GM18951 (cell line): ENCODE measurements around the gene HSPG2.

Experiments used
- POLR2A ChIP-seq: IDR thresholded peaks from 4 replicates; pipeline ENCODE4 v1.6.1; 2011; ENCODE audit warnings: mild to moderate bottlenecking; ENCODE audit not compliant: insufficient read length, insufficient read depth; ENCODE audit errors: extremely low read depth
- in situ Hi-C: fragments of 300-500 bp; cut with MboI; formaldehyde crosslinking; loops from one replicate; pipeline ENCODE4 v1.12.0; 2022; ENCODE audit warnings: low sequenced_read_pairs, mixed read lengths, inconsistent platforms; ENCODE audit not compliant: unreplicated experiment

HSPG2 gene

DNA sequence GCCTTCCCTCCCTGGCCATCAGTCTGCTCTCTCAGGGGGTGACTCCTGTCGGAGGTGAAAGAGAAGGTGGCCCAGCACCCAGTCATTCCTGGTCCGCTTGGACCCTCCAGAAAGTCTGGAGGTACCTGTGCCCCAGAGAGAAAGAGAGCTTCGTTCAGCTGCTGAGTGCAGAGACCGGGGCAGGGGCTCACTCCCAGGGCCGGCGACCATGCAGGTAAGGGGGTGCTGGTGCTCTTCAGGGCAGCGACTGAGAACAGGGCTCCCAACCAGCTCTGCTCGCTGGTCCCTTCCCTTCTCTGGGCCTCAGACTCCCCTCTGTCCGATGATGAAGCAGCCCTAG is 30.1 kb downstream of the HSPG2 start:
- TF ChIP-seq POLR2A: no peak

DNA sequence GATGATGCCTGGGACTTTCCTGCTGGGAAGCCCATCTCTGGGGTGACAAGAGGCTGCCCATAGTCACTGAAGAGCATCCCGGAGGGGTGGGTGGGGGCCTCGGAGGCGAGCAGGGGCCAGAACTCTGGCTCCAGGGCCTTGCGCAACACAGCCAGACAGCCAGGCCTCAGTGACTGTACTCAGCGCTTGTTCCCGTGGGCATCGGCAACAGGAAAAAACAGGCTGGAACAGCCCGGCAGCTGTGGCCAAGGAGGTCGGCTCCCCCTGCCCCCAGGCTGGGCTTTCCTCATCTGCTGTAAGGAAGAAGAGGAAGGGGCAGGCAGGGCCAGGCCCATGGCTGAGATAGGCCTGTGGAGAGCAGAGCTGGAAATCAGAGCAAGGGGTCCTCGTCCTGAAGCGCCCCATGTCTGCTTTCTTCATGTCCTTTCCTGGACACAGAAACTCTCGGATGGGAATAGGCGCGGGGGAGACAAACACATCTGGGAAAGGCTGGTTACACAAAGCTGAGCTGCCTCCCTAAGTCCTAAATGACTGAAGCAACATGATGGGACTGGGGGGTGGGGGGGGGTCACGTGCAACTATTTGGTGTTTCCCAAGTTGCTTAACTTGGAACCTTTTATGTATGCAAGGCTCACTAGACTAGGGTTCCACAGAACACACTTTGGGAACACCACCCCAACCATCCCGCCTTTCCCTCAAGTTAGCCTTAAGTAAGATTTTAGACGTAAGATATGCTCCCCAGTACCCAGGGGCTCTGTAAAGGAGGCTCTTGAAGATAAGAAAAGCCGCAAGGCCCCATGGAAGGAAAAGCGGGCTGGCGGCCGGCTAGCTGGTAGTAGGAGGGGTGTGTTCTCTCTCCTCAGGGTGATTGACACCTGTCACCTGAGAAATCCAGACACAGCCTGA is 30.7 kb downstream of the HSPG2 start:
- in situ Hi-C loops: no loop called here
- no peak for TF ChIP-seq POLR2A

More for the DNA sequence above, 30.1 kb downstream of the HSPG2 start:
- in situ Hi-C loops: no loop called here

DNA sequence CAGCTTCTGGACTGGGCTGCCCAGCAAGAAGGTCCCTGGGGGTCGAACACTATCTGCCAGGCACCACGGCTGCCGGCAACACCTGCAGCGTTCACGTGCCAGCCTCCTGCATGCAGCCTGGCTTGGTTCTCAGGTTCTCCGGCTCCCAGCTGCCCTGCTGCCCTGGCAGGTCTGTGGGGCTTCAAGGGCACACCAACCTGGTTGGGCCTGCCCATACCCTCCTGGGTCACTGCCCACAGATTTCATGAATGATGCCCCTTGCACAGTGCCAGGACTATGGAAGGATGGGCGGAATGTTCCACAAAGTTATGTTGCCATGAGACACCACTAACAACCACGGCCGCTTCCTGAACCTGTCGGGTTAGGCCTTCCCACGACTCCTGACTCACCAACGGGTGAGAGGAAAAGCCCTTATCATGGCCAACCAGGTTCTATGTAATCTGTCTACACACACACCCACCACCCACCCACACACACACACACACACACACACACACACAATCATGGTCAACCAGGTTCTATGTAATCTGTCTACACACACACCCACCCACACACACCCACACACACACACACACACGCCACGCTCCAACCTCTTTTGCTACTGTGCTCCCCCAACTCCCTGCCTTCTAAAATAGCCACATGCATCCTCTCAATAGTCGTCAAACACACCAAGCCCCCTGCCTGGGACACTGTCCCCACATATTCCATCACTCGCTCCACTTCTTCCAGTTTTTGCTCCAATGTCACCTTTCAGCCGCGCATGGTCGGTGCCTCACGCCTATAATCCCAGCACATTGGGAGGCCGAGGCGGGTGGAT is 32.2 kb downstream of the HSPG2 start:
- in situ Hi-C loops: no loop called here
- TF ChIP-seq POLR2A: no peak

DNA sequence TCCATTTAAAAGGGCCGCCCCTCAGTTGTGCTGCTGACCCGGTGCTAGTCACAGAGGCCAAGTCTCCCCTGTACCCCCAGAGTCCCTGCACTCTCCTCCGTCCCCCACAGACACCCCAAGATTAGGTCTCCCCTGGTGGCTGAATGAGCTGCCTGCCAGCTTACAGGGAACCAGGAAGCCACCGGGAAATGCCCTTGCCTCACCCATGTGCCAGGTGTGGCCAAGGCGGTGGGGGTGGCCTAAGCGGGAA is 32.7 kb downstream of the HSPG2 start:
- in situ Hi-C loops: no loop called here
- TF ChIP-seq POLR2A: no peak

DNA sequence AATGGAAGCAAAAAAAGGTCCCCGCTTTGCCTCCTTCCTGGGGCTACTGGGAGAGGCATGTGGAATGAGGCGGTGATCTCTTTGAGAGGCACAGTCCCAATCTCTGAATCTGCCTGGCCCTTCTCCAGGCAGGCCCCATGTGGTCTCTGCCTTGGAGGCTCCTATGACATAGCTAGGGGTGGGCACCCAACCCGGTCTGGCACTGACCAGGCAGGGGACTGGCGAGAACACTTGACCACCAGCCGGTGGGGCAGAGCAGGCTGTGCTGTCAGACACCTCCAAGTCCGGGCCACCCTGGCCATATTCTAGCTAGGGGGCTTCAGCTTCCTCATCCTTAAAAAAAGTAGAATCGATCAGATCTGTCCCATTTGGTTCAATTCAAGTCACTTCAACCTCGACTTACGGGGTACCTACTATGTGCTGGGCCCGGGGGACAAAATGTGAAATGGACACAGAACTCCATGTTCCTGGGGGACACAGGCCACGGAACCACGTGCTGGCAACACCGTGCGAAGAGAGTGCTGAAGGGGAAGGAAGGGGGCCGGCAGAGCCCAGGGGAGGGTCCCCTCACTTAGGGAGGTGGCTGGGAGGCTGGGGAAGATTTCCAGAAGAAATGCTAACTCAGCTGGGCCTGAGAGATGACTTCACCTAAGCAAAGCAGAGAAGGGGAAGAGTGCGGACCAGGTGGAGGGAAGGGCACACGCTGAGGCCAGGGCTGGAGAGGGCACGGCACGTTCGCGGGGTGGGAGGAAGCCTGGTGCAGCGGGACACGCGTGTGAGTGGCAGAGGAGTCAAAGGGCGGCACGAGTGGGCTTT is 33.3 kb downstream of the HSPG2 start:
- TF ChIP-seq POLR2A: no peak
- in situ Hi-C loops: no loop called here

- TF ChIP-seq POLR2A: no peak
- in situ Hi-C loops: no loop called here
Observed at GRCh38 chr1:21902026-21903012, 34.8 kb downstream of the HSPG2 start.

- TF ChIP-seq POLR2A: no peak
- in situ Hi-C loops: no loop called here
Observed at GRCh38 chr1:21901473-21901847, 35.6 kb downstream of the HSPG2 start.

DNA sequence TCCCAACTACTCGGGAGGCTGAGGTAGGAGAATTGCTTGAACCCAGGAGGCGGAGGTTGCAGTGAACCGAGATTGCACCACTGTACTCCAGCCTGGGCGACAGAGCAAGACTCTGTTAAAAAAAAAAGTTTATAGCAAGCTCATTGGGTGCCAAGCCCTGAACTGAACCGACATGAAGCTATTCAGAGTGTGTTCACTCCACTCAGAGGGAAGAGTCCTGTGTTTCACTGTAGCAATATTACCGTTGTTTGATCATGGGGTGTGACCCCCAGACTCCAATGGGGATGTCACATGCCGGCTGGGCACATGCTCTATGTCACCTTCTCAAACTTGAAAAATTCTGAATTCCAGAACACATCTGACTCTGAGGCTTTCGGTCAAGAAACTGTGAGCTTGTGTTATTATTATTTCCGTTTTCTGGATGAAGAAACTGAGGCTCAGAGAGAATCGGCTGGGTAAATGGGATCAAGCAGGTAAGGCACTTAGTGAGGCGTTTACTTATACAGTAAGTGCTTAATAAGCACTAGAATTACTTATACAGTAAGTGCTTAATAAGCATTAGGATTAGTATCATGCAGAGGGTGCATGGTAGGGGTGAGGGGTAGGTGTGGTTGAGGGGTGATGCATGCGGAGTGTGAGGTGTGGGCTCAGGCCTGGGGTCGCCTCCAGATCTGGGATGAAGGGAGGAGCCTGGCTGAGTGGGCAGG is 36.2 kb downstream of the HSPG2 start:
- in situ Hi-C loops: no loop called here
- no peak for TF ChIP-seq POLR2A

- TF ChIP-seq POLR2A: no peak
- in situ Hi-C loops: no loop called here
Observed at GRCh38 chr1:21899987-21900386, 37.1 kb downstream of the HSPG2 start.

DNA sequence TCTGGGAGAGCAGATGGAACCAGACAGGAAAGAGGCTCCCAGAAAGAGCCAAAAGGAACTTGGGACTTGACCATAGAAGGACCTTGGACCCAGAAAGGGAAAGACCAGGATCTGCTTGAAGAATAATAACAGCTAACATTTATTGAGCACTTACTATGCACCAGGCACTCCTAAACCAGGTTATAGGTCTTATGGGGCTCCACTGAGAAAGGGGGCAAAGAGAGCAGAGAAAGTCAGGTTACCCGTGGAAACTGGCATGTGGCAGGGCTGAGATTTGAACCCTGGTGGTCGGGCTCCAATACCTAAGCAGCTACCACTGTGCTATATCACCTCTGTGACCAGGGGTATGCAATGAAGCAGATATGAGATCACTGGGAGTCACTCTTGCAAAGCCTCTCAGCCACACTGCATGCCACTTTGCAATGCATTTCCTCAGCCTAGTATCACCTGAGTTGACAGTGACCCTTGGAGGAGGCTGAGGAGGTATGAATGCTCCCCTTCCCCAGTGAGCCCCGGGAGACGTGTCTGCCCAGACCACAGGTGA is 37.8 kb downstream of the HSPG2 start:
- TF ChIP-seq POLR2A: no peak
- in situ Hi-C loops: no loop called here

- in situ Hi-C loops: no loop called here
- no peak for TF ChIP-seq POLR2A
Observed at GRCh38 chr1:21898326-21899200, 38.5 kb downstream of the HSPG2 start.

- in situ Hi-C loops: no loop called here
Observed at GRCh38 chr1:21897844-21898243, 39.3 kb downstream of the HSPG2 start.

More at GRCh38 chr1:21897844-21898243, 39.3 kb downstream of the HSPG2 start:
- TF ChIP-seq POLR2A: no peak
